Fibroblast of gingiva (primary cell): ENCODE measurements around the gene XRCC4.
A peak's percentile ranks its signal among the peaks of the same experiment; 100 is the strongest.
"Not testable (repeated sequence)": the region's sequence is repeated elsewhere in the genome, so short reads cannot be mapped to it uniquely, and the experiment has no call there.

ENCODE experiments used
- DNase-seq: peaks from one replicate; pipeline ENCODE4 v3.0.0-alpha.2; 2011; ENCODE audit warnings: low read depth

The XRCC4 gene

DNA sequence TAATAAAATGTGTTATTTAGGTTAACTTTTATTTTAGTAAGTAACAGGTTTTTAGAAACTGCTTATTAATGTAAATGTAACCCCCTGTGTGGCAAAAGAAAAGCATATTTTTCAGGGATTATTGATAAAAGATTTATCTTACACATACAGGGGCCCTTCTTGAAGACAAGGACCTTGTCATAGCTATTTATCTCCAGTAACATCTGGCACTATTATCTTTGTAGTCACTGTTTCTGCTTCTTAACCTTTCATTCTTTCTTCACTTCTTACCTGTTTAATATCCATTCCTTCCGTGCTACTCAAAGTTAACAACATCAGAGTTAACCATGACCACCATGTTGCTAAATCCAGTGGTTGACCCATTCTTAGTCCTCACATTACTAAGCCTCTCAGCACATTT, 276.4 kb downstream of the XRCC4 start:
- DNase-seq = no peak

DNA sequence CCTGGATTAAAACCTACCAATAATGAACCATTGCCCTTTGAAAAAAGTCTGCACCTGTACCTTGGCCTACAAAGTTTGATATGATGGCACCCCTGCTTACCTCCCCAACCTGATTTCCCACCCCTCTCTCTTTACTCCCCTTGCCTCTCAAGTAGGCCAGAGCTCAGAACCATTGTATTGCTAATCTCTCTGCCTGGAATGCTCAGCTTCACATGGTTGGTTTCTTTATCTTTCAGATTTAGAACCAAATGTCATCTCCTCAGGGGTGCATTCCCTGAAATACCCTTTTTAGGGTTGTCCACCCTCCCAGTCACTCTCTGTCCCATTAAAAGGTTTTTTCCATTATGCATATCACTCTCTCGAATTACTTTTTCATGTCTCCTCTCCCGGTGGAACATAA, 277.6 kb downstream of the XRCC4 start:
- no peak for DNase-seq

DNA sequence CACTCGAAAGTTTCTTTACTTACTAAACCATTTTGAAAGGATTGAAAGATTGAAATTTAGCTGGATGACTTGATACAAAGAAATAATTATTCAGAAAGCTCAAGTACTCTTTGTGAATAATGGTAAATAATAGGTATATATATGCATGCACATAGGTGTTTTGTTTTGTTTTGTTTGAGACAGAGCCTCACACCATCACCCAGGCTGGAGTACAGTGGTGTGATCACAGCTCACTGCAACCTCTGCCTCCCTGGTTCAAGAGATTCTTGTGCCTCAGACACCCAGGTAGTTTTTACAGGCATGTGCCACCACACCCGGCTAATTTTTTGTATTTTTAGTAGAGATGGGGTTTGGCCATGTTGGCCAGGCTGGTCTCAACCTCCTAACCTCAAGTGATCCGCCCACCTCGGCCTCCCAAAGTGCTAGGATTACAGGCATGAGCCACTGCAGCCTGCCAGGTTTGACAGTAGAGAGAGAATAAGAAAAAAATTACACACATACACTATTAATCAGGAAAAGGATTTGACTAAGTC, 278.2 kb downstream of the XRCC4 start:
- not testable (repeated sequence) for DNase-seq

DNA sequence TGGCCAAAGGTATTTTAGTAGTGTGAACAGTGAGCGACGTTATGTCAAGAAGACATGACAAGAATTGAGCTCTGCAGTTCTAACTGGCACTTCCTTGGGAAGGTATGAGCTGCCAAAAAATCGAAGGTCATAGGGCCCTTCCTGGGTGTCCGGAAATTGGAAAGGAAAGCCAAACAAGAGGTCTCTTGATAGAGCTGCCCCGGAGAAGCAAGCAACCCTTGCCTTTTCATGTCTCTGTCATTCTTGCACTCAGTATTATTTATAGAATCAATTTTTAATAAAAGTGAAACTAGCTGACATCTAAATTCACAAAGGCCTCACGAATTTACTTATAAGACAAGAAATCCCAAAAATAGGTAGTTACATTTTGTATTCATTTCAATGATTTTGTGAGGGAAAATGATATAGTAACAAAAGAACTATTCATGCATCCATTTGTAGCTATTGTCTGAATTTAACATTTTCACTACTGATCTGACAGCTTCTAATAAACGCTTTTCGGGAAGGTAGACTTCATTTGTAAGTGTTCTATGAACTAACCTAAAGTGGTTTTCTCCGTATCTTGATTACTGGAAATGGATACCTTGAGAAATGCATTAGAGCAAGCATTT, 280.4 kb downstream of the XRCC4 start:
- DNase-seq = no peak

DNA sequence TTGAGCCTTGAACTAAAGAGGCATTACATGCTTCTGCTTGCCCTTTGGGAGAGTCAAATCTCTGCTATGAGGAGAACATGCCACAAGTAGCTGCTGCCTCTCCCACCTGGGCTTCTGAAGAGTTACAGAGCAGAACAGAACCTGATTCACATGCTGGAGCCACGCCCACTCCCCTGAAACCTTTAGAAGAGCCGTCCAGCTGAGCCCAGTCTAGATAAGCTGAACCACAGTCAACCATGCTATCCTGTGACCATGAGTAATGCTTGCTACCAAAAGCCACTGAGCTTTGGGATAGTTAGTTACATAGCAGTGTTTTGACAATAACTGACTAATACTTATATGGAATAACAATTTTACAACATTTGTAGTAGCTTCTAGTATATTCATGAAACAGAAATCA, 283.2 kb downstream of the XRCC4 start:
- DNase-seq = no peak

DNA sequence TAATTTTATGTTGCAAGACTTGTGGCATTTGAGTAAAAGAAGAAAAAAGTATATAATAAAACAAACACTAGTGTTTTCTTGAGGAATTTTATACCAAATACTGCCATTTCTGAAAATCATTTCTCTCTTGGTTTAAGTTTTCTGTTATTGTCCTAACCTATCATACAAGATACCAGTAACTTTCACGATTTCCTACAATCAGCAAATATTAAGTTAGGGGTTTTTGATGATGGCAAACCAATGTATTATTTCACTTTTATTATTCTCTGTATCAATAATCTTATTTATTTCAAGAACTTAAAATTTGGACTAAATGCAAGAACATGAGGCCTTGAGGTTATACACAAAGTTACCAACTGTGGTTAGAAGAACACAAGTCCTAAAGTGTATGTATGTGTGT, 285.2 kb downstream of the XRCC4 start:
- no peak for DNase-seq

DNA sequence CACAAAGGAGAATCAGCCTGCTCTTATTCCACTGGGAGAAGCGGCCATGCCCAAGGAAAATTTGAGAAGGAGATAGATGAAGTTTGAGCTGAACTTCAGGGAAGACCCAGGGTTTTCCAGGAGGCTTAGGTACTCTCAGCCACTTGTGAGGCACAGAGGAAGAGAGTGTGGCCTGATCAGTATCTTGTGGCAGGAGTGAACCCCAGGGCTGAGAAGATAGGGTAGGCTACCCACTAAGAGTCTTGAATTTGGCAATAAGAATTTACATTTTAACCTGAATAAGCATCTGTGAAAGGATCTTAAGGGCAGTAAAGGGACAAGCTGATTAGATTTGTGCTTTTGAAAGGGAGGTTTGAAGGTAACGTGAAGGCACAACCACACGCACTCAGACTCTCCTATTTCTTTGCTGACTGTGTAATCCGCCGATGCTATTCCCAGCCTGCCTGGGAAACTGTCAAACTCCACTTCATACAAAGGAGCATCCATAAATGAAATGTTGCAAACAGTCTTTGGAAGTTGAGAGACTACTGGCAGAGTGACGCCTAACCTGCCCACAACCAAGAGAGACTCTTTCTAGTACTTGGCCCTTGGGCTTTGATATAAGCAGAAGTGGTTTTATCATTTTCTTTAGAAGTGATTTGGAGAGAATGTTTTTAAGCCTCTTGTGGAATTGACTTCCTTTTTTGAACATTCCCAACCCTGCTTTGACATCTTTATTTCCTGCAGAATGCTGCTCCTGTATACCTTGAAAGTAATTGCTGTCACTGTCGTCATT, 286.0 kb downstream of the XRCC4 start:
- DNase-seq = no peak

DNA sequence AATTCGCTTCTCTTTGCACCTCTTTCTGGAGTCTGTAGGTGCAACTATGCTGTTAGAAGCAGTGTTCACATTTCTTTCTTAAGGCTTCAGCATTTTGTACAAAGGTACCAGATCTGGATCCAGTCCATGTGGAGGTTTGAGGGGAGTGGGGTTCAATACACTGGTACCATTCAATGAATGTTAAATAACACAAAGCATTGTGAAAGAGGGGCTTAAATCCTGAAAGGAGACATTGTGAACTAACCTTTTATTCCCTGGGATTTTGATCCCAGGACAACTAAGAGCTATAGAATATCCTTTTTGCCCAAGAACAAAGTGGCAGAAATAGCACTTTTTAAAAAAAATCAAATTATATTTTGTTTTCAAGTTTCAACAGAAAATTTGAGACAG, 286.5 kb downstream of the XRCC4 start:
- no peak for DNase-seq

DNA sequence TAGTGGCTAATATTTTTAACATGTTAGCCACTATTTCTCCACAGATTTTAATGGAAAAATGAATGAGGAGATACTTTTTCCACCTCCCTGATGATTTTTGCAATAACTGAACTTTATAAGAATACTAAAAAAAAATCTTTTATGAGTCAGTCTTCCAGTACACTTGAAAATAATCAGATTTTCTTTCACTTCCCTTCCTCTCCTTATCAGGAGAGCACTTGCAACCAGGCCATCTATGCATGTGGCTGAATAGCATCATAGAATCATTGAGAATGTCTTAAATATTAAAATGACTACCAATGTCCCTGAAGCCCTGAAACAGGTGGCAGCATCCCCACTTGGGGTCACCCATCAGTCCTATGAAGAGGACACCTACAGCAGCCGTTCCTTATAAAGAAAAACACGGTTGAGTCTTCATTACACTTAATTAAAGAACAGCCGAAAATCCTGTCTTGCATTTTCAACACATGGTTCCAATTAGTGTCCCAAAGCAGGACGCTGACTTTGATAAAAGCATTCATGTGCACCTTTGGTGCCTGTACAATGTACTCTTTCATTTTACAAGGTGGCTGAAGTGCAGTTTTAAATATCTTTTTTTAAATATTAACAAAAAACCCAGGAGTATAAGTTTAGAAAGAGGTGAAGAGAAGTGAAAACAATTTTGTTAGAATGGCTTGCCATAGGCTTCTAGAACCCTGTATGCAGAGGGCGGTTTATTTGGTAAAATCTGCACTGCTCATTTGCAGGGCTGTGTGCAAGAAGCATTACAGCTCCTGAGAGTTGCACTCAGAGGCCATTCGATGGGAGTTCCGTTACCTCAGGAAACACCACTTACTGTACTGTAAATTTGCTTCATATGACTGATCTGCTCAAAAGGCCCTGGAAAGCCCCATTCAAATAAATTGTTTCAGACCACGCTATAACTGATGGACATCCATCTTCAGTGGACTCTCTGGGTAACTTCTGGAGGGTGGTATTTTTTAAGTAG, 287.3 kb downstream of the XRCC4 start:
- no peak for DNase-seq

DNA sequence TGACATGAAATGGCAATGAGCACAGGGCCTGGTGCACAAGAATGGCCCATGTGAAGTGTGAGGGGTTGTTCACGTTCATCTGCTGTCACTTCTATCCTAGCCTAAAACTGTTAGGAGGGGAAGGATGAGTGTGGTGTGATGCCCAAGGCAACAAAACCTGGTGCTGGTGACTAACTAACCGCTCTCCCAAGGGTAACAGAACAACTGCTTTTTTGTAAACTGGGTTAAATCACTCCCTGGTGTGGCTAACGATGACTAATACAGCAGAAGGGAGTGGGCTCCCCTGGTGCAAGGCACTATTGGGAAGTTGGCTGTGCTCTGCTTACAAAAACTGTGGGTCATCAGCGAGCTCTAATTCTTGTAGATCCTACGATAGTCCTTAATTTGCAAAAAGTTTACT, 291.0 kb downstream of the XRCC4 start:
- DNase-seq = peak; percentile 87

DNA sequence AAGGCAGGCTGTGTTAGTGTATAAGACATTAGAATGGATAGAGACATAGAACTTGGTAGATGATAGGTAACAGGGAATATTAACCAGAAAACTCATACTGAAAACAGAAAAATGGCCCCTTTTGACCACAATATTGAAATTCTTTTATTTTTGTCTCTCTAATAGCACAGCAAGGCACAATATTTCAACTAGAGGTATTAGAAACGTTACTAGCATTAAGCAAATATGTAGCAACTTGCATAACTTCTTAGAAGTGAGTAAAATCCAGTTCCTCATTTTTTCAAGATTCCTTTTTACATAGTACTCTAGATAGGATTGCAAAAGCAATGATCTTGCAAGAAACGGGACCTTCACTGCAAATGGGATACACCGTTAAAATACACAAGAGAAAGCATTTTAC, 291.5 kb downstream of the XRCC4 start:
- peak; percentile 70 for DNase-seq

DNA sequence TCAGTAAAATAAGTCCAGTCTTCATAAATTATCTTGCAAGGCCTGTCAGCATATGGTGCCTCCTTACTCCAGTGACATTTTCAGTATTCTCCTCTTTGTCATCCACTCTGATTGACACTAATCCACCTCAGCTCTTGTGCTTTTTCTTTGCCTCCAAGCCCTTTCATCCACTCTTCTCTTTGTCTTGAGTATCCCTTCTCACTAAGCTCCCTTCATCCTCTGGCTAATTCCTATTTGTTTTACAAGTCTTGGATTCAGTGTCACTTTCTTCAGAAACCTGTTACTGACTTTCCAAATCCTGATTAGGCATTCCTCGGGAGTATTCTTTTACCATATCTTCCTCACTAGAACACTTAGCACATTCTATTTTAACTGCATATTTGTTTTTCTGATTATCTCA, 293.6 kb downstream of the XRCC4 start:
- DNase-seq = no peak

DNA sequence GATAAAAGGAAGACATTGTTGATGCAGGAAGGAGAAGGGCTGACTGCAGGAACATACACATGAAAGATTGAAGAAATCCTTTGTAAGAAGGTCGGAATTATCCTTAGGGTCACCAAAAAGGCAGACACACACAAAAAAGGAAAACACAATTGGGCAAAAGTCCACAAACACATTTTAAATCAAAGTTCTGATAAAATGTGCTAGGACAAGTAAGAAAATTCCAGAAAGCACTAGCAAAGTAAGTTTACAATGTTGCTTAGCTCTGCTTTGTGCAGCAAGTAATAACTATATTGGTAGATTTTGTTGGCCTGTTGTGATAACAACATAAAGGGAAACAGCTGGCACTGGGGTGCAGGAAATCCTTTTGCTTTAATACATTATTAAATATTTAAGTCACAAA, 294.4 kb downstream of the XRCC4 start:
- no peak for DNase-seq

DNA sequence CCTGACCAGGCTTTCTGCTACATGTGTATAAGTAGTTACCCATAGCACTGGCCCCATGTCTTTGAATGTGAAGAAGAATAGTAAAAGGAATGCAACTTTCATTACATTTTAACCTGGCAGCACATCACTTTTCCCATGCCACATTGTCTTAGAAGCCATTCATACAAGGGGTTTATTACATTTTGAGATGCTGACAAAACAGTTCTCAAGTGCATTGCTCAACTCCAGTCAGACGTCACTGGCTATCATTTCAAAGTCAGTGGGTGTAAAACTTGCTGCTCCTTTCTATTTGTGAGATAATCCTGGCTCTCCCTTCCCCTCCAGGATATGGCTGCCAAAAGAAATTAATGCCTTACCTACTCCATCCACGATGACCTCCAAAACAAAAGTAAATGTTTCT, 297.2 kb downstream of the XRCC4 start:
- DNase-seq = peak; percentile 69

DNA sequence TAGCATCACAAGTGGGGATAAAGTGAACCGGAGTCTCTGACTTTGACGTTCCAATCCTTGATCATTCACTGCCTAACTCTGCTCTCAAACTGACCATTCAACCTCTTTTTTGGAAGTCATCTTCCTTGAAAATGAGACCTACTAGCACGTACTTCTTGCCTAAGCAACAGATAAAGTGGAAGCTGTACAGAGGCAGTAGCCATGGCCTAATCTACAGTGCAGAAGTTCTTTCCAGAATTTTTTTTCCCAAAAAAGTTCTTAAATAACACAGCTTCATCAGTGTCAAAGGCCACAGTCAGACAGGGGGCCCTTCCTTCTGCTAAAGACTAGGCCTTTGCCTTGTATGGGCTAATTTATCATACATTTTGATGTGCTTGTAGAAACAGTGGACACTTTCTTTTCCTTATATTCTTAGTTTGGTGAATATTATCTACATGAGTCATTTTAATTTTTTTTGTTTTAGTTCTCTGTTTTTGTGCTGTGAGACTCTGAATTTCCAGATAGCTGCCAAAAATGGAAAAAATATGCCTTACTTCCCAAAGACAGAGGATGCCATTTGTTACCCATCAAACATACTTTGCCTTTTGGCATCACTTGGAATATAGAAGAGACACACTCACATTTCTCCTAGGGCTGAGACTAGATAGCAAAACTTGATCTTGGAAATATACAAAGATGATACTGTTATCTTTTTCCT, 297.9 kb downstream of the XRCC4 start:
- peak; percentile 62 for DNase-seq

DNA sequence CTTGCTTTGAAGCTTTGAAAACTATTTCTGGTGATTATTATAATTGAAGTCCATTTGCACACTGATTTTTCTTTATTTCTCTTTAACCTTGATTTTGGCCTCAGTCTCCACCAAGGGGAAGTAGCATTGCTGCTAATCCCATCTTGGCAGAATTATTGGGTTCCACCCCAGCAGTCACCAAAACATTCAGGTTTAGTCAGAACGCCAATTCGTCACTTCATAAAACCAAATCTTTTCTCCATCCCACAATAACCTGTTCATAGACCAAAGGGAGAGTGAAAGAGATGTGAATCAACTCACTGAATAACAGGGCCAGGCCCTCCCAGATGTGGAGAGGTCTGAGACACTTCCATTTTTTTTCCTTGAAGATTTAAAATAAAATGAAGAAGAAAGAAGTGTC, 299.1 kb downstream of the XRCC4 start:
- DNase-seq = no peak

DNA sequence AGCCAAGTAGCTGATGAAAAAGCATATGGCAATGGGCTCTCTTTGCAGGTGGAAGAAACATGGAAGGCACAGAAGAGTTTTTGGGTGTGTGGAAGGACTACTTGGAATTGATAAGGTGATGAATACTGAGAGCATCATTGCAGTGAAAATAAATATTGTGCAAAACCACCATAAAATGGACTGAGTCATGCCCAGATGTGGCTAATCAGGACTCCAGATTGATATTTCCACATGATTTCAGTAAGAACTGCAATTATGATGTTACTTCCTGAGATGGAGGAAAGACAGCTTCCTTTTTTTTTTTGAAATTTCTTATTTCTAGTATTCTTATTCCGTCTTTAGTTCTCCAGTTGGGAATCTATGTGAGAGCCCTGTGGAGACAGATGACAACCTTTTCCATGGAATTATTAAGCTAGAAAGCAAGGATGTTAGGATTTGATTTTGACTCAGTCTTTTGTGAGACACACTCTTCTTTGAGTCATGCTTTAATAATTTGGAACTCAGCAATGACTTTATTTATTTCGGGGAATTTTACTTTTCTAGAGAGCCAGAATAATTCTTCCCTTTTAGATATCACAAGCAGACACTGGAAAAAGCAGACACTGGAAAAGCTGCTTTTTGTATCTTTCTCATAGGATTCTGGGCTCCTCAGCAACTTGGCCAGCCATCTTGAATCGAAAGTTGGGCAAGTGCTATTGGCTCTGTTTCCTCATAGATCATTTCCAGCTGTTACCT, 300.0 kb downstream of the XRCC4 start:
- DNase-seq = peak; percentile 79

DNA sequence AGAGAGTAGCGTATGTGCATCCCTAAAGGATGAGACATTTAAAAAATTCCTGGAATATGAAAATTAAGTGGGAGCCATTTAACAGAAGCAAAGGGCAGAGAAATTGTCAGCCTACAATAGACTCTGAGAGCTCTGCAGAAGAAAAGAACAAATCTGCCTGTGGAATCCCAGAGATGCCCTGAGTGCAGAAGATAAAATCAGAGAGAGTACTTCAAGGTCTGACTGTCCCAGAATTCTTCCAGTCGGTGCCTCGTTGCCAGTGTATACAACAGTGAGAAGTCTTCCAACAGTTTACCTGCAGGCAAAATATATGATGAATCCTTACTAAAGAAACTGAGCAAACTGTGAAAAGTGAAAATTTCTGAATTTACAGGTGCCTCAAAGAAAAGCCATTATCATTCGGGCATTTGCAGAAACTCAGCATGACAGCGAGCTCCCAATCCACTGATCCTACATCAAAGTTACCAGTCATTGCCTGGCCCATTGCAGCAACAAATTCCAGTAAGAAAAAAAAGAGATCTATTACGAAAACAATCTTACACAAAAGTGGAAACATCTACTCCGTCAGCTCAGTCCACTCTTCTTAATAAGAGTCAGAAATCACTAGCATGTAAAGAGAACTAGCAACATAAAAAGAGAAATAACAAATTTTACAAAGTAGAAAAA, 301.4 kb downstream of the XRCC4 start:
- peak; percentile 8 for DNase-seq

DNA sequence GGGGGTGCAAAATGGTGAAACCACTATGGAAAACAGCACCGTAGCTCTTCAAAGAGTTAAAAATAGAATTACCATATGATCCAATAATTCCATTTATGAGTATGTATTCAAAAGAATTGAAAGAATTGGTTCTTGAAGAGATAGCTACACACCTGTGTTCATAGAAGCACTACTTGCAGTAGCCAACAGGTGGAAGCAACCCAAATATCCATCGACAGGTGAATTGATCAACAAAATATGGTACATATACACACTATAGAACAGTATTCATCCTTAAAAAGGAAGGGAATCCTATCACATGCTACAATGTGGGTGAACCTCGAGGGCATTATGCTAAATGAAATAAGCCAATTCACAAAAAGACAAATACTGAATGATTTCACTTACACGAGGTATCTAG, 308.5 kb downstream of the XRCC4 start:
- no peak for DNase-seq

DNA sequence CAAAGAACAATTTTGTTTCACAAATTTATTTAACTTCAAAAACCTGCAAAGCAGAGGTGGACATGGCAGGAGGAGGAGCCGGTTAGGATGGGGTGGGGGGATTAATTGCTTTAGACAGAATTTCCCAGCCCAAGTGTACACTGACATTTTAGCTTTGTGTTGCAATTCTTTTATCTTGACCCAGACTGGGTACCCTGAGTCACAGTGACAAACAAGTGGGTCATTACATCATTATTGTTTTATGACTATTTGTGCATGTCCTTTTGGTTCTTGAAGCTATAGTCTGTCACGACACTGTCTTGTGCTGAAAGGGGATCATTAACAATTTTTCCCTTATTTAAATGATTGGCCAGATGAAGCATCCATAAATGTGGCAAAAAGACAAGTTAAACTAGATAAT, 309.7 kb downstream of the XRCC4 start:
- DNase-seq = no peak

DNA sequence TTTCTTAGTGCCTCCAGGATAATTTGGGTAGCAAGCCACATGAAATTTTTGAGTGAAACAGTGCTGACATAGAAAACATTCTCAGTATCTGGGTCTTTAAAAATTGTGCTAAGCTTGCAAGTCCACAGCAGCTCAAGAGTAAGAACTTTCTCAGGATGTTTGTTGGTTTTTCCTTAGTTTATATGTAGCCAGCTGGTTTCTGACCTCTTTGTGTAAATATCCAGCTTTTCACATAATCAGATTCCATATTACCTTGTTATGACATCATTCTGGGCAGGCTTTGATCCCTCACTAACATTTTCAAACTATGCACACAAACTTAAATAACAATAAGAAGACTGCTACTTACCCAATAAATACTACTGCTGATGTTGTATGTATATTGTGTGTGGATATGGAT, 311.3 kb downstream of the XRCC4 start:
- DNase-seq = no peak
